Naive B cell (primary cell): Measurements from ENCODE around the gene PRRG4. TPM values are rescaled to one million over a fixed set of nuclear protein-coding genes. Genes with fewer than 3 reads are reported as not detected.

Experiments
- ATAC-seq, 2 donors: fragments of 150-1000 bp; cut with Tn5 transposase; 2 replicates each; pipeline ENCODE4 v1.10.0; 2021; ENCODE audit warnings: low read depth in 2 of 2, mild to moderate bottlenecking in 2 of 2, moderate library complexity in 2 of 2
- DNase-seq: peaks from one replicate; pipeline ENCODE4 v3.0.0; 2022
- H3K27ac Mint-ChIP-seq, 6 donors: one replicate each; pipeline ENCODE4 v1.8.0; 2020 to 2022; ENCODE audit warnings: mild to moderate bottlenecking in 6 of 6, mixed read lengths in 6 of 6, moderate library complexity in 5 of 6, inconsistent platforms in 2 of 6
- H3K27me3 Mint-ChIP-seq, 3 donors: one replicate each; pipeline ENCODE4 v1.8.0; 2021 to 2022; ENCODE audit warnings: mixed read lengths in 3 of 3, mild to moderate bottlenecking in 1 of 3
- H3K36me3 Mint-ChIP-seq, 2 donors: one replicate each; pipeline ENCODE4 v1.8.0; 2020 to 2022; ENCODE audit warnings: mixed read lengths in 2 of 2, inconsistent platforms in 1 of 2, mild to moderate bottlenecking in 1 of 2
- H3K4me1 Mint-ChIP-seq, 3 donors: one replicate each; pipeline ENCODE4 v1.8.0; 2020 to 2022; ENCODE audit warnings: mixed read lengths in 3 of 3, inconsistent platforms in 1 of 3, mild to moderate bottlenecking in 1 of 3, moderate library complexity in 1 of 3
- H3K4me3 Mint-ChIP-seq, 8 donors: one replicate each; pipeline ENCODE4 v1.8.0; 2020 to 2022; ENCODE audit warnings: mild to moderate bottlenecking in 8 of 8, mixed read lengths in 8 of 8, moderate library complexity in 8 of 8, inconsistent platforms in 2 of 8
- H3K9me3 Mint-ChIP-seq, 7 donors: one replicate each; pipeline ENCODE4 v1.8.0; 2020 to 2022; ENCODE audit warnings: mixed read lengths in 7 of 7, mild to moderate bottlenecking in 5 of 7, inconsistent platforms in 2 of 7, moderate library complexity in 1 of 7
- polyA plus RNA-seq, 6 donors: library from polyadenylated mRNA; unstranded; fragments of 300-500 nt; fragmentation: Illumina TruSeq; gene quantifications; one replicate each; pipeline ENCODE4 v1.2.3, GENCODE V29; 2021; ENCODE audit warnings: low read depth in 6 of 6

The PRRG4 gene
- polyA plus RNA-seq, 6 donors from 2014 or later = not detected

DNA sequence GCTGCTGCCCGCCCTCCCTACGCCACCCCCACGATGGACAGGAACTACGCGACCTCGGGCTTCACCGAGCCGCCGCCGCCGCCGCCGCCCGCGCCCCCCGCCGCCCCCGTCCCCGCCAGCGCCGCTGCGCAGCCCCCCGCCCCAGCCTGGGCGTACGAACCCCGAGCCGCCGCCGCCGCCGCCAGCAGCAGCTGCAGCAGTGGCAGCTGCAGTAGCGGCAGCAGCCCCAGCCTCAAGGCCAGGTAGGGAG is 63.3 kb downstream of the PRRG4 start:
- Mint-ChIP-seq H3K36me3 (no peaks in the 10 kb centered on the region), H3K27me3 (no peaks in the 10 kb centered on the region), H3K27ac (peak overlapping the region in 2 of 6 donors; percentile 89 to 90), H3K4me1 (peaks cover 22 to 30% (median 23%) of the 10 kb centered on the region in 3 donors), H3K9me3 (no peaks in the 10 kb centered on the region), H3K4me3 (peak overlapping the region; percentile 91 to 98 (median 95))
- ATAC-seq (no peak), DNase-seq (no peak)

DNA sequence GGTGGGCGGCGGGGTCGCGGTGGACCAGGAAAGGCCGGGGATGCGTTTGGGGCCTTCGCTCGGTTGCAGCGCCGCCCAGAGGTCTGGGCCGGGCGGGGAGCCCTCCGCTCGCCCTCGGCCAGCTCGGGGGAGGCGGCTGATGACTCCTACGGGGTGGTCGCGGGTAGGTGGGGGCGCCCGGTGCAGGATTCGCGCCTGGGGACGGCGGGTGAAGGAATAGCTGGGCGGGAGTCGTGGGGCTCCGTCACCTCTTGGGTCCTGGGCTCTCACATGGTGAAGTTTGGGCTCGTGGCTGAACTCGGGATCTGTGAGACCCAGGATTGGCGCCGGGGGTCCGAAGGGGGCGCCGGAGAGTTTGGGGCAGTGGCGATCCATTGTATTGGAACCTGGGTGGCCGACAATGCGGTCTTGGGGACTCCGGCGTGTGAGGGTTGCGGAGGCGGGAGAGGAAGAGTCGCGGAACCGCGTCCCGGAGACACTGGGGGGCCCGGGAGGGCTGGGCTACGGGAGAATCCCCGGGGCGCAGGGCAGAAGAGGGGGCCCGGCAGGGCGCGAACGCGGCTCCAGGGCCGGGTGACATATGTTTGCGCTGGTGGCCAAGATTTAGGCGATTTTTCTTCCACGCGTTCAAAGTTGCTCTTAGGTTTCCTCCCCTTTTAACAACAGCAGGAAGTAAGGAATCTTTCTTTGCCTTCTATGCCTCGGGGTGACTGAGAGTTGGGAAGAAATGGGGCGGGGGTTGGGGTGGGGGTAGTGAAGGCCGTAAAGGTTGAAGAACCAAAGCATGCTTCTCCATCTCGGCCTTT is 63.8 kb downstream of the PRRG4 start:
- no peaks in the 10 kb centered on the region for H3K36me3 Mint-ChIP-seq

DNA sequence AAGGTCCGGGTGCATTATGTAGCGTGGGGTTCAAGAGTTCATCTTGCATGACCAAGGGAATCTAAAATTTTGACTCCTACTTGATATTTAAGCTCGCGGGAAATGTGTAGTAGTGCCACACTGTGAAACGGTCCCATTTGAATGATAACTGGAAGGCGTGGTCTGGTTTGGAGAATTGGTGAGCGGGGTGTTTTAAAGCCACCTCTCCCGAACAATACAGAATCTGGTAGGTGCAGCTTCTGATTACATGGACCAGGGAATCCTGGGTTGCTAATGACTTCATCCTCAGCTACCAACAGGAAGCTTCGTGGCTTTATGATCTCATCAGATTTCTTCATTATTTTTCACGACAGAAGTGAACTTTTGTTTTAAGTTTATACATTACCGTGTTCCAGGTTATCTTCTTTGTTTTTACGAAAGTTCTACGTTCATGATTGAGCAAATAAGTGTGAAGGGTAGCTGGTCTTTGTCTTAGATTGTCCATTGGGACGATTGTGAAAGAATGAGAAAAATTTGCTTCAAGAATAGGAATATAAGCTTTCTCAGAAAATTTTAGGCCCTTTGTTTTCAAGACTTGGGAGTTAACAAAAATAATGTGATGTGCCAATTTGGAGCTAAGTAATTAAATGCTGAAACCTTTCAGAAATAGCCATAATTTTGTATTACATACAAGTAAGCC is 64.6 kb downstream of the PRRG4 start:
- Mint-ChIP-seq H3K27me3 (no peaks in the 10 kb centered on the region), H3K9me3 (no peaks in the 10 kb centered on the region)
- ATAC-seq = no peak

More for the DNA sequence above, 63.8 kb downstream of the PRRG4 start:
- DNase-seq (peak; percentile 69), ATAC-seq (peak; percentile 57 to 62)
- Mint-ChIP-seq H3K4me1 (peaks cover 22 to 30% (median 23%) of the 10 kb centered on the region in 3 donors), H3K4me3 (peak overlapping the region; percentile 91 to 98 (median 95)), H3K27ac (peak overlapping the region; percentile 80 to 93 (median 91)), H3K9me3 (no peaks in the 10 kb centered on the region), H3K27me3 (no peaks in the 10 kb centered on the region)

DNA sequence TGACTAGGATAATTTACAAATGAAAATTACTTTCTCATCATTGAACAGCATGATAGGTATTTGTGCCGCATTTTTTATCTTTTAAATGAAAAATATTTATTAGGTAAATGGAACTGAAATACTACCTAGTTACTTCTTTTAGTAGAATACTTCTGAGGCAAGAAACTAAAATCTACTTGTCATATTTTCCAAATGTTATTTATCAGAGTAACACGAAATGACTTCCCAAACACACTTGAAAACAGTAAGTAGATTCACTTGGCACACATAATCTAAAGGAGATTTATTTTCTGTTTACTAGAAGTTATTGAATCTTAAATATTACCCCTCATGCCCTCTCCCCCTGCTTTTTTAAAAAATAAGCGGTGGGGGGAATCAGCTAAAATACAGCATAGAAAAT is 65.2 kb downstream of the PRRG4 start:
- ATAC-seq (no peak), DNase-seq (no peak)
- Mint-ChIP-seq H3K36me3 (peaks cover 0 to 10% of the 10 kb centered on the region in 2 donors), H3K4me3 (peak overlapping the region in 3 of 8 donors; percentile 35 to 91 (median 37)), H3K27me3 (no peaks in the 10 kb centered on the region), H3K27ac (peak overlapping the region in 1 of 6 donors; percentile 21), H3K4me1 (peaks cover 27 to 36% (median 35%) of the 10 kb centered on the region in 3 donors), H3K9me3 (no peaks in the 10 kb centered on the region)

More for the DNA sequence above, 64.6 kb downstream of the PRRG4 start:
- Mint-ChIP-seq H3K27ac (peak overlapping the region in 5 of 6 donors; percentile 51 to 93 (median 89)), H3K36me3 (peaks cover 0 to 5% of the 10 kb centered on the region in 2 donors), H3K4me3 (peak overlapping the region; percentile 91 to 98 (median 95)), H3K4me1 (peaks cover 23 to 30% (median 29%) of the 10 kb centered on the region in 3 donors)
- no peak for DNase-seq

DNA sequence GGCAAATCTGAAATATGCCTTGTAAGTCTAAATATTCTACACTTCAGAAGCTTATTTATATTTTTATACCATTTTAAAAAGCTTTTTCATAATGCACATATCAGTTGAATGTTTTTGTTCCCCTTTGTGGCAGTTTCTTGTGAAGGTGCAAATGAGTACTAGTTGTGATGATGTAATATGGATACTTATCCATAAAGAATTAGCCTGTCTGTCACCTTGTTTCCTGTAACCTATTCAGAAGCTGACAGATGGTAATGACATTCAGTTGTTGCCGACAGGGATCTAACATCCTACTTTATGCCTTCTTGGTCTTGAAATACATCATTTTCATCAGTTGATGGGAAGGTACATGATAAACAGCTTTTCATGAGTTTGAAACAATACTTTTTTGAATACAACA is 65.7 kb downstream of the PRRG4 start:
- no peaks in the 10 kb centered on the region for H3K9me3 Mint-ChIP-seq
- DNase-seq (no peak), ATAC-seq (no peak)
- H3K27me3 Mint-ChIP-seq = no peaks in the 10 kb centered on the region
- no peak overlapping the region for H3K27ac Mint-ChIP-seq
- peaks cover 0 to 11% of the 10 kb centered on the region in 2 donors for H3K36me3 Mint-ChIP-seq
- peak overlapping the region in 3 of 8 donors; percentile 24 to 77 (median 37) for H3K4me3 Mint-ChIP-seq
- H3K4me1 Mint-ChIP-seq = peaks cover 30 to 38% (median 37%) of the 10 kb centered on the region in 3 donors

DNA sequence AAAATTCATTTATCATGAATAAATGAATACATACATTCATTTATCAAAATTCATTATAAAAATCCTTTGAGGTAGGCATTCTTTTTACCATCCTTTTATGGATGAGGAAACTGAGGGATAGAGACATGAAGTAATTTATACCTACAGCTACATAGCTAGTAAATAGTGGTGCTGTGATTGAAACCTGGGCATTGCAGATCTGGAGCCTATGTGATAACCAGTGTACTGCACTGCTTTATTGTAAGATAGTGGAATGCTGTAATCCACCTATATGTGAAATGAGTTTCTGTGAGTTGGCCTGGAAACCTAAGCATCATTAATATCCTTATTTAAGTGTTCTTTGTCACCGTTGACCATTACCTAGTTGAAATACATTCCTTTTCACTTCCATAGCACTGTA is 67.4 kb downstream of the PRRG4 start:
- H3K27ac Mint-ChIP-seq = no peak overlapping the region
- peak overlapping the region in 1 of 8 donors; percentile 6 for H3K4me3 Mint-ChIP-seq
- no peaks in the 10 kb centered on the region for H3K27me3 Mint-ChIP-seq
- H3K36me3 Mint-ChIP-seq = peaks cover 0 to 11% of the 10 kb centered on the region in 2 donors
- no peaks in the 10 kb centered on the region for H3K9me3 Mint-ChIP-seq
- peaks cover 28 to 43% (median 31%) of the 10 kb centered on the region in 3 donors for H3K4me1 Mint-ChIP-seq
- ATAC-seq (no peak), DNase-seq (no peak)

DNA sequence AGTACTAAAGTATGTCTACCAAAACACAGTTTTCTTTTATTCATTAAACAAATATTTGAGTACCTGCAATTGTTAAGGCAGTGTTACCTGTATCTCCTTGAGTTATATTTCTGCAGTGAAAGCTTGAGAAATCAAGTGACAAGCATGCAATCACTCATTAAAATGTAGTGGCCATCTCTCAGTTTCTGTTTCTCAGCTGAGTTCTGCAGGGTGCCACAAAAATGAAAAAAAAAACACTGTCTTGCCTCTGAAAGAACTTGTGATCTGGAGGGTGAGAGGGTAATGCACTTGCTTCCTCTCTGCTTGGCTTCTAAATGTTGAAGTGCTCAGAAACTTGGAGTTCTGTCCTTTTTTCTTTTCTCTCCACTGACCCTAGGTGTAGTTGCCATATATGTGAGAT is 69.7 kb downstream of the PRRG4 start:
- ATAC-seq = no peak
- H3K4me1 Mint-ChIP-seq = peaks cover 31 to 43% (median 34%) of the 10 kb centered on the region in 3 donors

DNA sequence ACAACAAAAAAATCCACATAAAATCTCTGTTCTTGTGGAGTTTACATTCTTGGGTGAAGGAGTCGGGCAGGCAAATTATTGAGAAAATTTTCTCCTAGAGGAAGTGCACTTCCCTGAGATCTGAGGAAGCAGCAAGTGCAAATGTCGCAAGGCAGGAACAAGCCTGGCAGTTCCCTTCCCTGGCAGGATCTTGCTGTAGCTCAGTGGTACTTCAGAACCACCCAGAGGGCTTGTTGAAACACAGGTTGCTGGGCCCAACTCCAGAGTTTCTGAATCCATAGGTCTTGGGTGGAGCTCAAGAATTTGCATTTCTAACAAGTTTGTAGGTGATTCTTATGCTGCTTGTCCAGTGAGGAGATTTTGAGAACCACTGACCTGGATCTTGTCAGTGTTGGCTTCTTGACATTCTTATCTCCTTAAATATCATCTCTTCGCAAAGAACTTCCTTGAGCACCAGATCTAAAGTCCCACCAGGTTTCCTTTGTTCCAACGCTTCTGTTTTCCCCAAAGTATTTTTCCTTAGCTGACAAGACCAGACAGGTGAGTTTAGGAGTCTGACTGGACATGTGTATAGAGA is 72.5 kb downstream of the PRRG4 start:
- ATAC-seq = no peak
- DNase-seq = no peak
- H3K9me3 Mint-ChIP-seq = no peaks in the 10 kb centered on the region
- no peak overlapping the region for H3K4me3 Mint-ChIP-seq
- peaks cover 29 to 49% (median 35%) of the 10 kb centered on the region in 3 donors for H3K4me1 Mint-ChIP-seq
- H3K27ac Mint-ChIP-seq = peak overlapping the region in 1 of 6 donors; percentile 81
- H3K27me3 Mint-ChIP-seq = no peaks in the 10 kb centered on the region
- peaks cover 0 to 11% of the 10 kb centered on the region in 2 donors for H3K36me3 Mint-ChIP-seq

More for the DNA sequence above, 69.7 kb downstream of the PRRG4 start:
- Mint-ChIP-seq H3K27me3 (no peaks in the 10 kb centered on the region), H3K9me3 (no peaks in the 10 kb centered on the region), H3K36me3 (peaks cover 0 to 11% of the 10 kb centered on the region in 2 donors), H3K4me3 (peak overlapping the region in 1 of 8 donors; percentile 41), H3K27ac (peak overlapping the region in 1 of 6 donors; percentile 60)
- DNase-seq = no peak

DNA sequence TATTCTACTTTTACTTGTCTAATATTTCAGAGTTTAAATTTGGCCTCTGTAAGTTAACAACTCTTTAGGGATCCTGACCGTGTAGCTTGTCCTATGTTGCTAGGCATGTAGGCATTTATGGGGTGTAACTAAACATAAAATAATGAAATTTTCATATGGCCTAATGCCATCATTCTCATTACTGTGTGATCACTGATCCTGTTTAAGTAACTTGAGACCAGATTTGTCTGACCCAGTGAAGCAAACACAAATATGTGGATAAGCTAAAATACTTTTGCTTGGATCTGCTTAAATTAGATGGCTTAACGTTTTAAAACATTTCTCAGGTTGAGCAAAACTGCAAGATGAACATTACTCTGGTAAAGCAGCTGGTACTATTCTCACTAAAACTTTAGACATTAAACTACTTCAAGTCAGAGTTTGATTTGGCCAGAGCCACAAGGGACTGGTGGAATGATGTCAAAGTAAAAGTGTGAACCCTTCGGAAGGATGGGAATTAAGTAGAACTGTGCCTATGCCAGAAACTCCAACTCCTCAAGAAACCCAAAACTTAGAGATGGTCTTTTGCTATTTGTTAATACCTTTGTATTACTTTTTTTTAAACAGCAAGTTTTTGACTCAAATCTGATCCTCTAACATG is 75.4 kb downstream of the PRRG4 start:
- no peaks in the 10 kb centered on the region for H3K27me3 Mint-ChIP-seq
- no peak overlapping the region for H3K27ac Mint-ChIP-seq
- no peak overlapping the region for H3K4me3 Mint-ChIP-seq
- no peak for ATAC-seq
- H3K36me3 Mint-ChIP-seq = peaks cover 0 to 4% of the 10 kb centered on the region in 2 donors
- no peak for DNase-seq
- no peaks in the 10 kb centered on the region for H3K9me3 Mint-ChIP-seq
- H3K4me1 Mint-ChIP-seq = peaks cover 18 to 40% (median 33%) of the 10 kb centered on the region in 3 donors

Other genes with a start within 250 kb of the PRRG4 start
- gene EIF3M, start 246.1 kb upstream of the PRRG4 start, polyA plus RNA-seq = 100 to 1,000 TPM; 170 to 262 (median 215) TPM
- not detected for gene CCDC73, start 35.3 kb upstream of the PRRG4 start, polyA plus RNA-seq
- 1 to 10 TPM in 5 of 6 donors, not detected in 1; 1.0 to 2.0 (median 1.8) TPM for gene QSER1, start 62.9 kb downstream of the PRRG4 start, polyA plus RNA-seq
- under 1 TPM in 1 of 6 donors, not detected in 5; 0.27 TPM for gene DEPDC7, start 186.0 kb downstream of the PRRG4 start, polyA plus RNA-seq
- gene TCP11L1, start 209.6 kb downstream of the PRRG4 start, polyA plus RNA-seq = 10 to 100 TPM in 1 of 6 donors, 1 to 10 TPM in 5; 4.7 to 10.1 (median 8.5) TPM